HG02642 (cell line): ENCODE results near the gene TSSK6.

Source experiments
- ATAC-seq: cut with Tn5 transposase; IDR thresholded peaks from one replicate; pipeline ENCODE4 v1.9.1; 2021; ENCODE audit warnings: mild to moderate bottlenecking; ENCODE audit not compliant: unreplicated experiment, poor library complexity

Gene TSSK6

GRCh38 chr19:19531951-19532805 is 16.8 kb upstream of the TSSK6 start:
- ATAC-seq, result no peak

GRCh38 chr19:19530889-19531288 is 15.5 kb upstream of the TSSK6 start:
- ATAC-seq, result no peak

- no peak for ATAC-seq
Observed at GRCh38 chr19:19530423-19530804, 15.1 kb upstream of the TSSK6 start.

GRCh38 chr19:19529783-19530422 is 14.6 kb upstream of the TSSK6 start:
- ATAC-seq, result no peak

- ATAC-seq, result no peak
Observed at GRCh38 chr19:19528721-19529490, 13.6 kb upstream of the TSSK6 start, which contains the start of gene YJEFN3. Gene YJEFN3, plus strand, starts transcription at chr19:19528911. Its CDS starts 22 bp downstream, at chr19:19528933.

DNA sequence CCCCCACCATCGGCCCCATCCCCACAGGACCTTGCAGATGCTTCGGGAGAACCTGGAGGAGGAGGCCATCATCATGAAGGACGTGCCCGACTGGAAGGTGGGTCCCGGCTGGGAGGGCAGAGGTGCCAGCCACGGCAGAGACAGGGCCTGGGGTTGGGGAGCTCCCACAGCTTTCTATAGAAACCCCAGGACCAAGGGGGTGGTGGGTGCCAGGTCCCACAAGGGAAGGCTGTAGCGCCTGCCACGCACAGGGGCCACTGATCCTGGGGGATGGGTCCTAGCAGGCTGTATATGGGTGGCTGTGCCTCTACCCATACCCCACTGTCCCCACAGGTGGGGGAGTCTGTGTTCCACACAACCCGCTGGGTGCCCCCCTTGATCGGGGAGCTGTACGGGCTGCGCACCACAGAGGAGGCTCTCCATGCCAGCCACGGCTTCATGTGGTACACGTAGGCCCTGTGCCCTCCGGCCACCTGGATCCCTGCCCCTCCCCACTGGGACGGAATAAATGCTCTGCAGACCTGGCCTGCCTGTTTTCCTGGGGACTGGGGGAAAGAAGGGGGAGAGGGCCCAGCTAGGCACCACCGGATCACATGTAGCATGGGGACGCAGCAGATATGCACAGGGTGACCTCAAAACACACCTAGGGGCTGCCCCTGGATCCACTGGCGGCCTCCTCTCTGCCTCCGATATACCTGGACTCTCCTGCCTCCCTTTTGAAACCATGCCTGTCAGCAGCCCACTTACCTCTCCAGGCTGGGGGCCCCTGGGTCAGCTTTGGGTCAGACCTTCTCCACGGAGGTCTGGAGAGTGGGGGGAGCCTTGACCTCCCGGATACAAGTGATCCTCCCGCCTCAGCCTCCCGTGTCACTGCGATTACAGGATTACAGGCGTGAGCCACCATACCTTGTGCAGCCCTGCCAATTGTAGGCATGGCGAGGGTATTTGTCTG is 12.6 kb upstream of the TSSK6 start:
- ATAC-seq, result no peak

DNA sequence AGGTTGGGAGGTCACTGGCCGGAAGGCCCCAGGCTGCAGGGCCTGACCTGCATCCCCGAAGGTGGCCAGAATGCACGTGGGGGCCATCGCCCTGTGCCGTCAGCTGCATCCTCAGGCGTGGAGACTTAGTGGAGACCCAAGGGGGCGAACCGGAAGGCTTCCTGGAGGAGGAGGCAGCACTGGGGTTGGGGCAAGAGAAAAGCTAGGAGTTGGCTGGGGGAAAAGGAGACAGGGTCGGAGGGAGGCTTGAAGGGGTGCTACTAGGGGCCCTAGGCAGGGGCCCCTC is 12.0 kb upstream of the TSSK6 start:
- ATAC-seq, result no peak

GRCh38 chr19:19526581-19527370 is 11.4 kb upstream of the TSSK6 start:
- no peak for ATAC-seq

DNA sequence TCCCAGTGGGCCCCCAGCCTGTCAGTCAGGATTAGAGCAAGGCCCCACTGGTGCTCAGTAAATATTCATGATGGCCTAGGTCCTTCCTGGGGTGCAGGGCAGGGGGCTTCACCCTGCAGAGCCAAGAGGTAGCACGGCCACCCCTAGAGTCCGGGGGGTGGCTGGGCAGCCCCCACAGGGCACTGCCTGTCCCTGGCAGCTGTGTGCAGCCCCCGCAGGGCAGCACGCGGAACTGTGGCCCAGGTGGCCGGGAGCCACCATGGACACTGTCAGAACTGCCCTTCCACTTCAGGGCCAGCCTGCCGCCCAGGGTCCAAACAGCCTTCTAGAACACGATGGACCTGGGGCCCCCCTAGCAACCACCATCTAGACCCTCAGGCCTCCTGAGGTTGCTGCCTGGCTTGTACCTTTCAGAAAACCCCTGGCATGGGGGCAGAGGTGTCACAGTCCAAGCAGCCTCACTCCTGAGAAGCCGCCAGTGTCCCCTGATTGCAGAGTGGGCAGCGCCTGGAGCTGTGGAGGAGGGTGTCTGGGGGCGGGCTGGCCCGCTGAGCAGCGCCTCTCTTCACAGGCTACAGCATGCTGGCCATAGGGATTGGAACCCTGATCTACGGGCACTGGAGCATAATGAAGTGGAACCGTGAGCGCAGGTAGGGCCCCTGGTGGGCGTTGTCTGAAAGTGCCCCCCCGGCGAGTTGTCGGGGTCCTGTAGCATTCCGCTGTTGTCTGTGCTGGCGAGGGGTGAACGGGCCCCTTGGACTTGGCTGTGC is 10.4 kb upstream of the TSSK6 start:
- ATAC-seq, result no peak

DNA sequence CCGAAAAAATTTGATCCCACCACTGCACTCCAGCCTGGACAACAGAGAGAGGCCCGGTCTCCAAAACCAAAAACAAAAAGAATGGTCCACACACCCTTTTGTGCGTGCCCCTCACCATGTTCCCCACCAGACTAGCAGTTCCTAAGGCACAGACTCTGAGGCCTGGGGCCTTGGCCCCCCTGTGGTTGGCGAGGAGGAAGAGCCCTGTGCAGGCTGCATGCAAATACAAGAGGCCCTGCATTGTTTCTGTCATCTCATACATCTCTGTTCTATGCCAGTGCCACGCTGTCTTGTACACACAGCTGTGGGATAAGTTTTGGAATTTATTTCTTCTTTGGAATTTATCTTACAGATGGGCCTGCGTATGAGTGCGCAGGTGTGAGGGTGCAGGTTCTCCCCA is 8.7 kb upstream of the TSSK6 start:
- ATAC-seq, result peak; percentile 39

DNA sequence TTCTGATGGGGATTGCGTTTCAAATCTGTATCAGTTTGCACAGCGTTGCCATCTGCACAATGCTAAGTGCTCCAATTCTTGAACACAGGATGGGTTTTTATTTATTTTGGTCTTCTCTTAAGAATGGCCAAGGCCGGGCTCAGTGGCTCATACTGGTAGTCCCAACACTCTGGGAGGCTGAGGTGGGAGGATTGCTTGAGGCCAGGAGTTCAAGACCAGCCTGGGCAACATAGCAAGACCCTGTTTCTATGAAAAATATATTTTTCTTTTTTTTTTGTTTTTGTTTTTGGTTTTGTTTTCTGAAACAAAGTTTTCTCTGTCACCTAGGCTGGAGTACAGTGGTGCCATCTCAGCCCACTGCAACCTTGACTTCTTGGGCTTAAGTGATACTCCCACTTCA is 7.8 kb upstream of the TSSK6 start:
- ATAC-seq, result no peak

DNA sequence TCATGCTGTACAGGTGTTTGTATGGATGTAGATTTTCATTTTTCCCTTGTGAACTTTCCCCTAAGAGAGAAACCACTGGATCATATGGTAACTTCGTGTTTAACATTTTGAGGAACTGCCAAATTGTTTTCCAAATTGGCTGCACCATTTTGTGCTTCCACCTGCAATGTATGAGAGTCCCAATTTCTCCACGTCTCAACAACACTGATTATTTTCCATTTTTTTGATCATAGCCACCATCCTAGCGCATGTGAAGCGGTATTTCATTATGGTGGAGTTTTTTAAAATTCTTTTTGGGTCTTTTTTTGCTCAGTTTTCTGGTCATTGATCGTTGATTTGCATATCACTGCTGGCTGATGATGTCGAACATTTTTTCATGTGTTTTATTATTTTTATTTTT is 5.6 kb upstream of the TSSK6 start:
- no peak for ATAC-seq

- no peak for ATAC-seq
Observed at GRCh38 chr19:19517235-19517619, 1.9 kb upstream of the TSSK6 start.

GRCh38 chr19:19515642-19516519 is 533 bp upstream of the TSSK6 start, which contains the start of gene NDUFA13:
Gene NDUFA13, plus strand, starts transcription at chr19:19516225. Its CDS starts 14 bp downstream, at chr19:19516239.
- peak; percentile 93 for ATAC-seq

GRCh38 chr19:19514215-19514657 is 1.1 kb downstream of the TSSK6 start:
- ATAC-seq, result no peak

GRCh38 chr19:19513682-19514081 is 1.7 kb downstream of the TSSK6 start:
- no peak for ATAC-seq

- ATAC-seq, result no peak
Observed at GRCh38 chr19:19510432-19510831, 4.9 kb downstream of the TSSK6 start.

- no peak for ATAC-seq
Observed at GRCh38 chr19:19508217-19508616, 7.1 kb downstream of the TSSK6 start.
